ENCODE measurements around the gene CCR6.

- TF ChIP-seq CTCF (IDR thresholded peaks at IDR 0.05; ENCODE audit: insufficient read depth, low read length) = no peak
- TF ChIP-seq POLR2AphosphoS5 (IDR thresholded peaks at IDR 0.05; ENCODE audit: low read depth) = no peak
- no peak for TF ChIP-seq REST (IDR thresholded peaks at IDR 0.05; ENCODE audit: insufficient replicate concordance, low read depth)
- TF ChIP-seq SPI1 (IDR thresholded peaks at IDR 0.05; ENCODE audit: borderline replicate concordance, low read depth) = no peak
These were observed 6.6 kb upstream of the CCR6 start for GRCh38 chr6:167116109-167116837.
